Medulla oblongata (tissue), 1 donor: ENCODE measurements around the gene ZNF189.
"Not testable (repeated sequence)": the region's sequence is repeated elsewhere in the genome, so short reads cannot be mapped to it uniquely, and the experiment has no call there.

Source experiments
- DNase-seq: peaks from one replicate; pipeline ENCODE4 v3.0.0-alpha.2; 2015; ENCODE audit errors: extremely low spot score

Gene ZNF189

GRCh38 chr9:101380295-101380694, 18.4 kb upstream of the ZNF189 start:
- DNase-seq: no peak

- no peak for DNase-seq
These were observed 17.5 kb upstream of the ZNF189 start for GRCh38 chr9:101381118-101381517.

- DNase-seq: no peak
These were observed 16.8 kb upstream of the ZNF189 start for GRCh38 chr9:101381833-101382342.

GRCh38 chr9:101383361-101383760, 15.3 kb upstream of the ZNF189 start:
- no peak for DNase-seq

GRCh38 chr9:101384873-101385536, 13.6 kb upstream of the ZNF189 start, which contains the start of gene BAAT:
TSS of gene BAAT (minus strand) at chr9:101385006. CDS start at chr9:101371404, 13,602 bp downstream.
- DNase-seq: not testable (repeated sequence)

- DNase-seq: peak; percentile 72
These were observed 10.7 kb upstream of the ZNF189 start for GRCh38 chr9:101387871-101388506.

- peak; percentile 19 for DNase-seq
These were observed 10.1 kb upstream of the ZNF189 start for GRCh38 chr9:101388507-101388993.

- DNase-seq: no peak
These were observed 5.5 kb upstream of the ZNF189 start for GRCh38 chr9:101393135-101393534.

- DNase-seq: no peak
These were observed 4.0 kb upstream of the ZNF189 start for GRCh38 chr9:101394687-101395086.

GRCh38 chr9:101397746-101398067, 944 bp upstream of the ZNF189 start:
- no peak for DNase-seq

GRCh38 chr9:101398930-101399642, 435 bp downstream of the ZNF189 start:
- DNase-seq: peak; percentile 45

- no peak for DNase-seq
These were observed 956 bp downstream of the ZNF189 start for GRCh38 chr9:101399643-101399970.

- DNase-seq: peak; percentile 5
These were observed 1.5 kb downstream of the ZNF189 start for GRCh38 chr9:101400120-101400519.

GRCh38 chr9:101403516-101404285, 5.0 kb downstream of the ZNF189 start:
- no peak for DNase-seq

GRCh38 chr9:101408374-101409078, 9.9 kb downstream of the ZNF189 start:
- DNase-seq: no peak

- DNase-seq: no peak
These were observed 10.4 kb downstream of the ZNF189 start for GRCh38 chr9:101409079-101409477.

- DNase-seq: no peak
These were observed 16.2 kb downstream of the ZNF189 start for GRCh38 chr9:101414839-101415238.

- DNase-seq: no peak
These were observed 16.9 kb downstream of the ZNF189 start for GRCh38 chr9:101415578-101415977.

- no peak for DNase-seq
These were observed 18.7 kb downstream of the ZNF189 start for GRCh38 chr9:101417389-101417788.

GRCh38 chr9:101417977-101418376, 19.3 kb downstream of the ZNF189 start:
- no peak for DNase-seq
